ENCODE measurements around the gene CFAP73.

DNA sequence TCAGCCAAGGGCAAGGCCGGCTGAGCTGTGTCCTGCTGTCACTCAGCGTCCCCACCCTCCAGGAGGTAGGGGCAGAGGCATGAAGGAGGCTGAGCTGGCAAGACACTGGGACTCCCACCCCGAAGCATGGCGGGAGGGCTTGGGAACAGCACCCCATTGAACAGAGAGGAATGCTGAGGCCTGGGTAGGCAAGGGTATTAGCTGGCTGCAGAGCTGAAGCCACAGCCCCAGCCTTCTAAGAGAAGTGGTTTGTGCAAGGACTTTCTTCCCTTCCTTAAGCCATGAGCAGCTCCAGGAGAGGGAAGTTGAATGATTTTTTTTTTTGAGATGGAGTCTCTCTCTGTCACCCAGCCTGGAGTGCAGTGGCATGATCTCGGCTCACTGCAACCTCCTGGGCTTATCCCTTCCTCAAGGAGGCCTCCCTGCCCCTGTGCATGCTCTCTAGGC, 6.6 kb upstream of the CFAP73 start:
- TF ChIP-seq, protein P1, sequence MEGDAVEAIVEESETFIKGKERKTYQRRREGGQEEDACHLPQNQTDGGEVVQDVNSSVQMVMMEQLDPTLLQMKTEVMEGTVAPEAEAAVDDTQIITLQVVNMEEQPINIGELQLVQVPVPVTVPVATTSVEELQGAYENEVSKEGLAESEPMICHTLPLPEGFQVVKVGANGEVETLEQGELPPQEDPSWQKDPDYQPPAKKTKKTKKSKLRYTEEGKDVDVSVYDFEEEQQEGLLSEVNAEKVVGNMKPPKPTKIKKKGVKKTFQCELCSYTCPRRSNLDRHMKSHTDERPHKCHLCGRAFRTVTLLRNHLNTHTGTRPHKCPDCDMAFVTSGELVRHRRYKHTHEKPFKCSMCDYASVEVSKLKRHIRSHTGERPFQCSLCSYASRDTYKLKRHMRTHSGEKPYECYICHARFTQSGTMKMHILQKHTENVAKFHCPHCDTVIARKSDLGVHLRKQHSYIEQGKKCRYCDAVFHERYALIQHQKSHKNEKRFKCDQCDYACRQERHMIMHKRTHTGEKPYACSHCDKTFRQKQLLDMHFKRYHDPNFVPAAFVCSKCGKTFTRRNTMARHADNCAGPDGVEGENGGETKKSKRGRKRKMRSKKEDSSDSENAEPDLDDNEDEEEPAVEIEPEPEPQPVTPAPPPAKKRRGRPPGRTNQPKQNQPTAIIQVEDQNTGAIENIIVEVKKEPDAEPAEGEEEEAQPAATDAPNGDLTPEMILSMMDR (IDR thresholded peaks at IDR 0.05): no peak
- TF ChIP-seq POLR2A (IDR thresholded peaks at IDR 0.05): no peak
- TF ChIP-seq POLR2AphosphoS5 (IDR thresholded peaks at IDR 0.05): no peak
